Uterus (tissue), 4 donors: ENCODE results near the gene SMARCA5. TPM values are rescaled to one million over a fixed set of nuclear protein-coding genes. Genes with fewer than 3 reads are reported as not detected.

Experiments used
- DNase-seq, 2 donors: peaks; one replicate each; pipeline ENCODE4 v3.0.0-alpha.2; 2019 to 2020
- H3K27ac ChIP-seq, 2 donors: fragments of 200-600 bp; sonication (generic); 1 replicate in 1 of 2; 2 replicates in 1 of 2; pipeline ENCODE4 v1.5.1; 2016 to 2018
- H3K27me3 ChIP-seq, 2 donors: fragments of 200-600 bp; sonication (generic); one replicate each; pipeline ENCODE4 v1.5.1; 2018 to 2019; ENCODE audit warnings: control low read depth in 1 of 2
- H3K36me3 ChIP-seq, 2 donors: fragments of 200-600 bp; sonication (generic); one replicate each; pipeline ENCODE4 v1.5.1; 2019; ENCODE audit warnings: control low read depth in 1 of 2
- H3K4me1 ChIP-seq, 2 donors: fragments of 200-600 bp; sonication (generic); one replicate each; pipeline ENCODE4 v1.5.1; 2018 to 2019; ENCODE audit warnings: control low read depth in 1 of 2
- H3K4me3 ChIP-seq, 2 donors: fragments of 200-600 bp; sonication (generic); 1 replicate in 1 of 2; 2 replicates in 1 of 2; pipeline ENCODE4 v1.5.1; 2018 to 2019; ENCODE audit warnings: mild to moderate bottlenecking in 1 of 2
- H3K9me3 ChIP-seq, 2 donors: fragments of 200-600 bp; sonication (generic); one replicate each; pipeline ENCODE4 v1.5.1; 2019; ENCODE audit warnings: control low read depth in 1 of 2
- CTCF ChIP-seq, 4 experiments: fragments of 200-600 bp in 2 of 4; fragments of 450-650 bp in 2 of 4; sonication (generic) in 2 of 4; IDR thresholded peaks; one replicate each; pipeline ENCODE4 v1.5.1; 2016 to 2019; ENCODE audit warnings: antibody characterized with exemption in 4 of 4, mild to moderate bottlenecking in 2 of 4, moderate library complexity in 1 of 4
- POLR2A ChIP-seq, 2 donors: fragments of 450-650 bp; IDR thresholded peaks; one replicate each; pipeline ENCODE4 v1.6.1; 2016; ENCODE audit warnings: antibody characterized with exemption in 2 of 2, mild to moderate bottlenecking in 1 of 2, moderate library complexity in 1 of 2
- intact Hi-C: fragments of 100-400 bp; cut with DNase I; formaldehyde crosslinking; loops from one replicate; pipeline ENCODE4 v1.15.1; 2023; ENCODE audit warnings: low total_unique reads
- total RNA-seq, 4 donors: library from RNA; depleted of rRNA in 3 of 4; stranded (reverse); fragments of >200 nt in 3 of 4; gene quantifications; one replicate each; pipeline versions ENCODE4 v1.1.0 to v1.2.4, GENCODE V29; 2014 to 2023
- donor health status: DM: yes; HTN: yes; CAD: no.

SMARCA5 gene
- total RNA-seq, 4 donors from 2014 or later = 25.6 to 87.1 (median 63.9) TPM

- intact Hi-C loops = no loop called here
- Histone ChIP-seq H3K27ac (no peak overlapping the region), H3K36me3 (no peaks in the 10 kb centered on the region), H3K4me1 (no peaks in the 10 kb centered on the region), H3K9me3 (no peaks in the 10 kb centered on the region), H3K27me3 (no peaks in the 10 kb centered on the region), H3K4me3 (peak overlapping the region; percentile 36 to 54)
- DNase-seq = no peak
- TF ChIP-seq POLR2A (IDR thresholded peaks at IDR 0.05) (no peak), CTCF (IDR thresholded peaks at IDR 0.05) (no peak)
These were observed 46.2 kb downstream of the SMARCA5 start for GRCh38 chr4:143559757-143560147.

GRCh38 chr4:143564472-143564871 lies 51.0 kb downstream of the SMARCA5 start:
- no peak for TF ChIP-seq POLR2A (IDR thresholded peaks at IDR 0.05)
- TF ChIP-seq CTCF (IDR thresholded peaks at IDR 0.05) = no peak
- DNase-seq = no peak
- Histone ChIP-seq H3K9me3 (no peaks in the 10 kb centered on the region), H3K36me3 (no peaks in the 10 kb centered on the region), H3K27me3 (no peaks in the 10 kb centered on the region), H3K27ac (no peak overlapping the region), H3K4me1 (no peaks in the 10 kb centered on the region), H3K4me3 (no peak overlapping the region)
- intact Hi-C loops = no loop called here

- no peaks in the 10 kb centered on the region for H3K9me3 ChIP-seq
- H3K36me3 ChIP-seq = no peaks in the 10 kb centered on the region
- H3K4me1 ChIP-seq = no peaks in the 10 kb centered on the region
- H3K27ac ChIP-seq = no peak overlapping the region
- no peaks in the 10 kb centered on the region for H3K27me3 ChIP-seq
- H3K4me3 ChIP-seq = no peak overlapping the region
- no peak for DNase-seq
- intact Hi-C loops = no loop called here
- TF ChIP-seq CTCF (IDR thresholded peaks at IDR 0.05) (no peak), POLR2A (IDR thresholded peaks at IDR 0.05) (no peak)
These were observed 61.8 kb downstream of the SMARCA5 start for GRCh38 chr4:143575331-143575730.

- Histone ChIP-seq H3K36me3 (no peaks in the 10 kb centered on the region), H3K27ac (no peak overlapping the region), H3K4me3 (no peak overlapping the region), H3K27me3 (no peaks in the 10 kb centered on the region), H3K4me1 (no peaks in the 10 kb centered on the region), H3K9me3 (peaks cover 0 to 2% of the 10 kb centered on the region in 2 donors)
- intact Hi-C loops = no loop called here
- no peak for DNase-seq
- TF ChIP-seq POLR2A (IDR thresholded peaks at IDR 0.05) (no peak), CTCF (IDR thresholded peaks at IDR 0.05) (no peak)
These were observed 67.9 kb downstream of the SMARCA5 start for GRCh38 chr4:143581331-143581946.

- TF ChIP-seq CTCF (IDR thresholded peaks at IDR 0.05) (no peak), POLR2A (IDR thresholded peaks at IDR 0.05) (no peak)
- no peak overlapping the region for H3K27ac ChIP-seq
- H3K27me3 ChIP-seq = no peaks in the 10 kb centered on the region
- peaks cover 0 to 2% of the 10 kb centered on the region in 2 donors for H3K9me3 ChIP-seq
- H3K36me3 ChIP-seq = no peaks in the 10 kb centered on the region
- intact Hi-C loops = no loop called here
- no peak overlapping the region for H3K4me3 ChIP-seq
- no peak for DNase-seq
- H3K4me1 ChIP-seq = no peaks in the 10 kb centered on the region
These were observed 72.0 kb downstream of the SMARCA5 start for GRCh38 chr4:143585548-143585947.
